BLaER1 treated with 17β-estradiol and CSF1 and Interleukin-3, amounts not matched to agents 10 nM and 100 nM (cell line): ENCODE data around the gene USP11.

Experiments used
- H3K27ac ChIP-seq, 11 experiments: shearing (Covaris generic); formaldehyde crosslinking; 2 replicates each; pipeline ENCODE4 v1.8.1; 2022
- H3K27me3 ChIP-seq, 11 experiments: shearing (Covaris generic); formaldehyde crosslinking; 2 replicates each; pipeline ENCODE4 v1.8.1; 2022
- H3K36me3 ChIP-seq, 11 experiments: shearing (Covaris generic); formaldehyde crosslinking; 2 replicates each; pipeline ENCODE4 v1.8.1; 2022
- H3K4me1 ChIP-seq, 10 experiments: shearing (Covaris generic); formaldehyde crosslinking; 2 replicates each; pipeline ENCODE4 v1.8.1; 2022
- H3K4me2 ChIP-seq, 11 experiments: shearing (Covaris generic); formaldehyde crosslinking; 2 replicates each; pipeline ENCODE4 v1.8.1; 2022
- H3K4me3 ChIP-seq, 10 experiments: shearing (Covaris generic); formaldehyde crosslinking; 2 replicates each; pipeline ENCODE4 v1.8.1; 2022
- H3K9ac ChIP-seq, 11 experiments: shearing (Covaris generic); formaldehyde crosslinking; 2 replicates each; pipeline ENCODE4 v1.8.1; 2022
- H3K9me3 ChIP-seq, 11 experiments: shearing (Covaris generic); formaldehyde crosslinking; replicated peaks in 1 of 11; 2 replicates each; pipeline ENCODE4 v1.8.1; 2022
- H4K20me1 ChIP-seq, 11 experiments: shearing (Covaris generic); formaldehyde crosslinking; 2 replicates each; pipeline ENCODE4 v1.8.1; 2022
- Cebpa-rat ChIP-seq, 11 experiments: shearing (Covaris generic); IDR thresholded peaks; 2 replicates each; pipeline ENCODE4 v1.8.1; 2022

The USP11 gene

GRCh38 chrX:47285836-47286320 lies 53.1 kb downstream of the USP11 start:
- H3K27ac ChIP-seq, result no peak overlapping the region
- peaks cover 77 to 95% (median 86%) of the 10 kb centered on the region in 11 experiments for H3K27me3 ChIP-seq
- no peaks in the 10 kb centered on the region for H3K4me1 ChIP-seq
- TF ChIP-seq Cebpa-rat (IDR thresholded peaks at IDR 0.05), result no peak
- H4K20me1 ChIP-seq, result no peaks in the 10 kb centered on the region; a peak in 1 of 22 replicates
- no peak overlapping the region for H3K4me2 ChIP-seq
- no peak overlapping the region for H3K4me3 ChIP-seq
- peaks cover 0 to 23% (median 3%) of the 10 kb centered on the region in 11 experiments; a peak in 6 of 22 replicates for H3K9me3 ChIP-seq
- H3K36me3 ChIP-seq, result no peaks in the 10 kb centered on the region
- no peak overlapping the region for H3K9ac ChIP-seq

GRCh38 chrX:47293106-47293505 lies 60.3 kb downstream of the USP11 start:
- Histone ChIP-seq H3K27me3 (peaks cover 63 to 91% (median 80%) of the 10 kb centered on the region in 11 experiments), H3K9ac (no peak overlapping the region), H3K36me3 (no peaks in the 10 kb centered on the region), H3K27ac (no peak overlapping the region), H3K4me1 (no peaks in the 10 kb centered on the region), H3K9me3 (peaks cover 8 to 45% (median 17%) of the 10 kb centered on the region in 11 experiments; a peak in 16 of 22 replicates), H3K4me2 (no peak overlapping the region), H3K4me3 (no peak overlapping the region), H4K20me1 (no peaks in the 10 kb centered on the region)
- TF ChIP-seq Cebpa-rat (IDR thresholded peaks at IDR 0.05), result no peak

- no peak for TF ChIP-seq Cebpa-rat (IDR thresholded peaks at IDR 0.05)
- H3K4me3 ChIP-seq, result no peak overlapping the region
- no peak overlapping the region for H3K4me2 ChIP-seq
- no peak overlapping the region for H3K27ac ChIP-seq
- H3K9ac ChIP-seq, result no peak overlapping the region
- H3K9me3 ChIP-seq, result peaks cover 8 to 35% (median 16%) of the 10 kb centered on the region in 11 experiments; a peak in 16 of 22 replicates
- no peaks in the 10 kb centered on the region for H4K20me1 ChIP-seq
- peaks cover 32 to 89% (median 67%) of the 10 kb centered on the region in 11 experiments for H3K27me3 ChIP-seq
- no peaks in the 10 kb centered on the region for H3K36me3 ChIP-seq
- no peaks in the 10 kb centered on the region for H3K4me1 ChIP-seq
These were observed 64.1 kb downstream of the USP11 start for GRCh38 chrX:47296766-47297365.

GRCh38 chrX:47297874-47298273 lies 65.1 kb downstream of the USP11 start:
- no peaks in the 10 kb centered on the region for H4K20me1 ChIP-seq
- no peak for TF ChIP-seq Cebpa-rat (IDR thresholded peaks at IDR 0.05)
- H3K36me3 ChIP-seq, result no peaks in the 10 kb centered on the region
- H3K9me3 ChIP-seq, result peaks cover 7 to 29% (median 14%) of the 10 kb centered on the region in 11 experiments; a peak in 16 of 22 replicates
- no peak overlapping the region for H3K4me3 ChIP-seq
- H3K4me2 ChIP-seq, result no peak overlapping the region
- H3K27ac ChIP-seq, result no peak overlapping the region
- H3K9ac ChIP-seq, result no peak overlapping the region
- H3K27me3 ChIP-seq, result peaks cover 32 to 89% (median 67%) of the 10 kb centered on the region in 11 experiments
- no peaks in the 10 kb centered on the region for H3K4me1 ChIP-seq
